NCI-H187 (cell line): ENCODE measurements around the gene CTSL.

ENCODE experiments used
- DNase-seq, 2 experiments: peaks; one replicate each; lab custom pipeline; 2025; lab: John Stamatoyannopoulos, UW

CTSL gene

DNA sequence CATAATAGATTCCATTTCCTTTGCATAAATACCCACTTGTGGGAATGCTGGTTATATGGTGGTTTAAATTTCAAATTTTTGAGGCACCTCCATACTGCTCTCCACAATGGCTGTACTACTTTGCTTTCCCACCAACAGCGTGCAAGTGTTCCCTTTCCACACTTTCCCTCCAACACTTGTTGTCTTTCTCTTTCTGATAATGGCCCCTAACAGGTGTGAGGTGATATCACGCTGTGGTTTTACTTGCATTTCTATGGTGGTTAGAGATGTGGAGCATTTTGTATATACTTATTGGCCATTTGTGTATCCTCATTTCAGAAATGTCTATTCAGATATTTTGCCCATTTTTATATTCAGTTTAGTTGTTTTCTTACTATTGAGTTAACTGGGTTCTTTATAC lies 34.6 kb downstream of the CTSL start:
- DNase-seq: no peak

DNA sequence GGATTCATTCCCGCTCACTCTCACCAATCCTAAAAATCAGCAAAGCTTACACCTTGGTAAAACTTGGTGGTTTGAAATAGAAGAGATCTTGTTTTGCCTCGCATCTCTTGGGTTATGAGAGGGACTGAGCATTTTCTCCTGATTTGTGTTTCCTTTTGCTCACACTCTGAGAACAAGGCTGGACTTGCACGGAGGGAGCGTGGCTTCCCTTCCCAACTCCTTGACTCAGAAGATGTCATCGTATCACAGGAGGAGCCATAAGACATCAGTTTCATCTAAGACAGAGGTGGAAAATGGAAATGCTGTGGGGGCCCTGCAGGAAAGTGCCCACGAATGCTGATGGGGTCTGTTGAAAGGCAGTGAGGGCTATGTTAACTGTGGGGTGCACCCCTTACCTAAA lies 37.4 kb downstream of the CTSL start:
- no peak for DNase-seq

DNA sequence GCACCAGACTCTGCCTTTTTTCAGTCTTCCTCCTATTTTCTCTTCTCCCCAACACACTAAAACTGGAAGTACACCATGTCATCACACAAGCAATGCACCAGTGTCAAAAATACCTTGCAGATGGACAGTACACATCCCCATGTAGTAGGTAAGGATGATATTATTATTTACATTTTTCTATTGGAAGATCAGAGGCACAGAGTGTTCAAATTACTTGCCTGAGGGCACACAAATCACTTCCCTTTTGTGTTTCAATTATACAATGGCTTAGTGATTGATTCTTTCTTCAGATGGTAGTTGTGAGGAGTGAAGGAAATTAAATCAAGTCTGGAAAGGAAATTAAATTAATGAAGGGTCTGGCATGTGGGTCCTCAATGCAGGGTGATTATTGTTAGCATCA lies 39.6 kb downstream of the CTSL start:
- no peak for DNase-seq

DNA sequence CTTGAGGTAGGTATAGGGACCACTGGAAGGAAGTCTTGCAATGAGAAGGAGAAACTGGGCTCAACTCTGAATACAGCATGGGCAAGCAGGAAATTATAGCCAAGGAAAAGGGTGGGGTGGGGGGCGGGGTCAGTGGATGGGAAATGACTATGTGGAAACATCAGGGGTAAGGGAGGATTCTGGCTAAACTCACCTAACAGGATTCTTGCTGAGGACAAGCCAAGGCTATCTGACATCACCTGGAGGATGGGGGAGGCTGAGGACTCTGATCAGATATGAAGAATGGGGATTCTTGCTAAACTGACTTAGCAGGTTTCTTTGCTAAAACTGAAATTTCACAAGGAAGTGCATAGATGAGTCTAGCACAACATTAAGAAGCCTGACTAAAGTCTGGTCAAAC lies 40.8 kb downstream of the CTSL start:
- DNase-seq: no peak

DNA sequence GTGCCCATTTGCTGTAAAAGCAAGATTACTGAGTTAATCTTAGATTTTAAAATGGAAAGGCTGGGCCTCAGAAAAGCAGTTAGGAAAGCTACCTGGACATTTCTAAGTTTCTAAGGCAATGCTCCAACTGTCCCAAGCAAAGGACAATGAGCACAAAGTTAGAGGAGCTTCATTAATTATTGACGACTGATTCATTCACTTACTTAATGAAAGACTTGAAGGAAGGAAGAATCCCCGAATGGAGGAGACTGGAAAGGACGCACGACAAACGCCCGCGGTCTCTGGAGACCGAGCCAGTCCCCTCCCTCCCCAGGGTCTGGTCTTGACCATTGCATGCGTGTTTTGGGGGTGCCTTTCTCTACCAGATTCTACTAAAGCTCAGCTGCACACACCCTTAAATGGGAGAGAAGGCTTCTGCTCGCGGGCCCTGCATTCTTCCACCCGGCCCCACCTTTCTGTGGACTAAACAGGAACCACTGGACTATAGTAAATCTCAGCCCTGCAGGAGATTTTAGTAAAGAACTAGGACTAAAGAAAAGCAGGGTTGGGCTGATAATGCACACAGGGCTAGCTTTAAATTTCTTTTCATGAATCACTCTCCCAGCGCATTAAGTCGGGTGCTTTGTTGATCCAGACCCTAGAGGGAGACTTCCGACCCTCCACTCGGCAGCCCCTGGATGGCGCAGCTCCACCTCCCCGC lies 44.8 kb downstream of the CTSL start:
- DNase-seq: no peak

DNA sequence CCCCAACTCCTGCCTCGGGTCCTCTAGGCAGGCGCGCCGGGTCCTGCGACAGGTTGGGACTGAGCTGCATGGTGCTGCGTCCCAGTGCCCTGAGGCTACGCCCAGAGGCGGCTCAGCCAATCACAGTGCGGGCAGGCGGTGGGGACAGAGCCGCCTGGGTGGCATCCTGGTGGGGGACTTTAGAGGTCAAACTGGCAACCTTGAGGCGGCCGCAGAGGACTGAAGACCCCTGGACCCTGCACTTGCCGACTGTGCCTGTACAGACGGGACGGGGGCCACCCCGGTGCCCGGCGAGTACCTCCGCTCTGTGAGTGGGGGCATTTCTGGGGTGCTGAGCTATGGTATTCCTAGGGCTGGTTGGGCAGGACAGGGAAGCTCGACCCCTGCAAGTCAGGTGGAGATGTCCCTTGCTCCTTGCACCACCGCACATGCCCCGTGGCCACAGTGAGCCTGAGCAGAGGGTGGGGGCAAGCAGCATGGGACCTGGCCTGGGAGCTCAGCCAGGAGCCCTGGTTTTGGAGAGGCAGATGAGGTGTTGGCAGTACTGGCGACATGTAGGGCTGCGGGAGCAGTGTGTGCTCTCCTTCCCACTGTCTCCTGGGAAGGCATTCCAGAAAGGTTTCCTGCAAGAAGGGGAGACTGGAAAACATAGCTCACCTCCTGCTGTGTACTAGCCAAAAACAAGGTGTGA lies 45.5 kb downstream of the CTSL start:
- DNase-seq: no peak

DNA sequence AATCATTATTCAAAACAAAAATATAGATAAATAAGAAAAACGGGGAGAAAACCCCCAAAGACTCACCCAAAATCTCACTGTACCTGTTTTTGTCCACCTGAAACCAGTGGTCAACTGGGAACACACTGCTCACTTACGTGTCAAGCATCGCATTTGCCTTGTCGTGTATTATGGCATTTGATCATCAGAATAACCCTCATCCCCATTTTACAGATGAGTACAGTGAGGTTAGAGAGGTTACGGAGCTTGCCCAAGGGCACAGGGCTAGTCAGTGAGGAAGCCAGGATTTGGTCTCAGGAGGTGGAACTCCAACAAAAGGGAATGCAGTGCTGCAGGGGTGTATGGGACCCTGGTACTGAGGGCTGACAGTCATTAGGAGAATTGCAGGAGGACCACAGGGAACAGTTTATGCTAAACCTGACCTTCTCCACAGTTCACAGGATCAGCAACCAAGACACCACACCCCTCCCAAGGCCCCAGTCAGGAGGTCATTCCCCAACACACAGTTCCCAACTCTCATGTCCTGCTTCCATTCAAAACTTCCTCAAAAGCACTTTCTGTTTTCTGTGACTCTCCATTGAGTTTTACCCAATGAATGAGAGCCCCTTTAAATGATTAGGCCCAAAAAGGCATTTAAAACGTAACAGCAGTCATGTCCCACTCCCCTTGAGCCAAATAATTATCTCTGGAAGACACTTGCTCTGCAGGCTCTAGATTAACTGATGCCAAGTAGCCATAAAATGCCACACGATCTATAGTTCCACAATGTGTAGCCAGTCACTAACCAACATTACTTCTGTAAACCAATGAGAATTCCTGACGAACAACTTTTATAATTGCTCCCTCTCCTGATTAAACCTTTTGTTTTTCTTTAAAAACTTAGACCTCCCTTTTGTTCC lies 50.8 kb downstream of the CTSL start:
- no peak for DNase-seq

DNA sequence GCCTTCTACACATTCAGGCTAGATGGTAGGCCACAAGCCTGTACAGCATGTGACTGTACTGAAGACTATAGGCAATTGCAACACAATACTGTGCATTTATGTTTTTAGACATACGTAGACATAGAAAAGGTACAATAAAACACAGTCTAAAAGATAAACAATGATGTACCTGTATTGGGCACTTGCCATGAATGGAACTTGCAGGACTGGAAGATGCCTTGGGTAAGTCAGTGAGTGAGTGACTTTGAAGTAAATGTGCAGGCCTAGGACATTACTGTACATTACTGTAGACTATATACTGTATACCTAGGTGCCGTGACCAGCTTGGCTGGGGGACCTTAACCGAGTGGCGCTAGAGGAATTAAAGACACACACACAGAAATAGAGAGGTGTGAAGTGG lies 53.1 kb downstream of the CTSL start:
- no peak for DNase-seq
